Neural cell (in vitro differentiated cells): ENCODE results near the gene PHIP.

Experiments
- EP300 ChIP-seq: fragments of 450-650 bp; conservative IDR thresholded peaks from 2 replicates; pipeline ENCODE4 v1.6.1; 2014; ENCODE audit warnings: antibody characterized with exemption, mild to moderate bottlenecking, moderate library complexity; ENCODE audit not compliant: poor library complexity, severe bottlenecking
- EZH2 ChIP-seq: fragments of 200-600, 300-800 bp; shearing (Covaris generic), sonication (generic); IDR thresholded peaks from 2 replicates; pipeline ENCODE4 v1.6.1; 2014; ENCODE audit warnings: antibody characterized with exemption, low read length, borderline replicate concordance, mild to moderate bottlenecking; ENCODE audit not compliant: insufficient read depth, poor library complexity, severe bottlenecking
- MXI1 ChIP-seq: fragments of 450-650 bp; conservative IDR thresholded peaks from 2 replicates; pipeline ENCODE4 v1.6.1; 2014; ENCODE audit warnings: antibody characterized with exemption, mild to moderate bottlenecking; ENCODE audit not compliant: poor library complexity, severe bottlenecking
- POLR2AphosphoS5 ChIP-seq: IDR thresholded peaks from 2 replicates; pipeline ENCODE4 v1.6.1; 2012
- SMC3 ChIP-seq: fragments of 450-650 bp; conservative IDR thresholded peaks from 2 replicates; pipeline ENCODE4 v1.6.1; 2014; ENCODE audit warnings: antibody characterized with exemption, mild to moderate bottlenecking, moderate library complexity; ENCODE audit not compliant: poor library complexity
- TAF1 ChIP-seq: IDR thresholded peaks from 2 replicates; pipeline ENCODE4 v1.6.1; 2012; ENCODE audit warnings: low read depth
- TF ChIP-seq, protein P1 (sequence below): fragments of 450-650 bp; IDR thresholded peaks from 2 replicates; pipeline ENCODE4 v1.5.1; 2014; ENCODE audit warnings: antibody characterized with exemption, mild to moderate bottlenecking, moderate library complexity; ENCODE audit not compliant: poor library complexity, severe bottlenecking
- TF ChIP-seq, protein P2 (sequence below): IDR thresholded peaks from 2 replicates; pipeline ENCODE4 v1.6.1; 2012; ENCODE audit warnings: borderline replicate concordance

DNA sequence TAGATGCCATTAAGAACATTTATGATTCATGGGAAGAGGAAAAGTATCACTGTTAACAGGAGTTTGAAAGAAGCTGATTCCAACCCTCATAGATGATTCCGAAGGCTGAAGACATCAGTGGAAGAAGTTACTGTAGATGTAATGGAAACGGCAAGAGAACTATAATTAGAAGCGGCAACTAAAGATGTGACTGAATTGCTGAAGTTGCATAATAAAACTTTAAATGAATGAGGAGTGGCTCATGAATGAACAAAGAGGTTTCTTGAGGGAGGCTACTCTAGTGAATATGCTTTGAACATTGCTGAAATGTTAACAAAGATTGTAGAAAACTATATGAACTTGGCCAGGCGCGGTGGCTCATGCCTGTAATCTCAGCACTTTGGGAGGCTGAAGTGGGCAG, 84.1 kb downstream of the PHIP start:
- TF ChIP-seq, protein P1, sequence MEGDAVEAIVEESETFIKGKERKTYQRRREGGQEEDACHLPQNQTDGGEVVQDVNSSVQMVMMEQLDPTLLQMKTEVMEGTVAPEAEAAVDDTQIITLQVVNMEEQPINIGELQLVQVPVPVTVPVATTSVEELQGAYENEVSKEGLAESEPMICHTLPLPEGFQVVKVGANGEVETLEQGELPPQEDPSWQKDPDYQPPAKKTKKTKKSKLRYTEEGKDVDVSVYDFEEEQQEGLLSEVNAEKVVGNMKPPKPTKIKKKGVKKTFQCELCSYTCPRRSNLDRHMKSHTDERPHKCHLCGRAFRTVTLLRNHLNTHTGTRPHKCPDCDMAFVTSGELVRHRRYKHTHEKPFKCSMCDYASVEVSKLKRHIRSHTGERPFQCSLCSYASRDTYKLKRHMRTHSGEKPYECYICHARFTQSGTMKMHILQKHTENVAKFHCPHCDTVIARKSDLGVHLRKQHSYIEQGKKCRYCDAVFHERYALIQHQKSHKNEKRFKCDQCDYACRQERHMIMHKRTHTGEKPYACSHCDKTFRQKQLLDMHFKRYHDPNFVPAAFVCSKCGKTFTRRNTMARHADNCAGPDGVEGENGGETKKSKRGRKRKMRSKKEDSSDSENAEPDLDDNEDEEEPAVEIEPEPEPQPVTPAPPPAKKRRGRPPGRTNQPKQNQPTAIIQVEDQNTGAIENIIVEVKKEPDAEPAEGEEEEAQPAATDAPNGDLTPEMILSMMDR, result no peak
- TF ChIP-seq EZH2, result no peak
- no peak for TF ChIP-seq POLR2AphosphoS5
- no peak for TF ChIP-seq EP300
- TF ChIP-seq TAF1, result no peak
- TF ChIP-seq, protein P2, sequence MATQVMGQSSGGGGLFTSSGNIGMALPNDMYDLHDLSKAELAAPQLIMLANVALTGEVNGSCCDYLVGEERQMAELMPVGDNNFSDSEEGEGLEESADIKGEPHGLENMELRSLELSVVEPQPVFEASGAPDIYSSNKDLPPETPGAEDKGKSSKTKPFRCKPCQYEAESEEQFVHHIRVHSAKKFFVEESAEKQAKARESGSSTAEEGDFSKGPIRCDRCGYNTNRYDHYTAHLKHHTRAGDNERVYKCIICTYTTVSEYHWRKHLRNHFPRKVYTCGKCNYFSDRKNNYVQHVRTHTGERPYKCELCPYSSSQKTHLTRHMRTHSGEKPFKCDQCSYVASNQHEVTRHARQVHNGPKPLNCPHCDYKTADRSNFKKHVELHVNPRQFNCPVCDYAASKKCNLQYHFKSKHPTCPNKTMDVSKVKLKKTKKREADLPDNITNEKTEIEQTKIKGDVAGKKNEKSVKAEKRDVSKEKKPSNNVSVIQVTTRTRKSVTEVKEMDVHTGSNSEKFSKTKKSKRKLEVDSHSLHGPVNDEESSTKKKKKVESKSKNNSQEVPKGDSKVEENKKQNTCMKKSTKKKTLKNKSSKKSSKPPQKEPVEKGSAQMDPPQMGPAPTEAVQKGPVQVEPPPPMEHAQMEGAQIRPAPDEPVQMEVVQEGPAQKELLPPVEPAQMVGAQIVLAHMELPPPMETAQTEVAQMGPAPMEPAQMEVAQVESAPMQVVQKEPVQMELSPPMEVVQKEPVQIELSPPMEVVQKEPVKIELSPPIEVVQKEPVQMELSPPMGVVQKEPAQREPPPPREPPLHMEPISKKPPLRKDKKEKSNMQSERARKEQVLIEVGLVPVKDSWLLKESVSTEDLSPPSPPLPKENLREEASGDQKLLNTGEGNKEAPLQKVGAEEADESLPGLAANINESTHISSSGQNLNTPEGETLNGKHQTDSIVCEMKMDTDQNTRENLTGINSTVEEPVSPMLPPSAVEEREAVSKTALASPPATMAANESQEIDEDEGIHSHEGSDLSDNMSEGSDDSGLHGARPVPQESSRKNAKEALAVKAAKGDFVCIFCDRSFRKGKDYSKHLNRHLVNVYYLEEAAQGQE, result no peak
- TF ChIP-seq MXI1, result no peak
- no peak for TF ChIP-seq SMC3
